H1 (cell line): ENCODE measurements around the gene METTL9. TPM values are rescaled to one million over a fixed set of nuclear protein-coding genes. Genes with fewer than 3 reads are reported as not detected.

Experiments used
- CTCF ChIA-PET: fragments of 300-600 bp; sonication (Branson Sonifier 250); formaldehyde crosslinking; loops from one replicate; lab custom pipeline; 2021; ENCODE audit not compliant: partially characterized antibody; lab: Charles Lee
- POLR2A ChIA-PET: fragments of 300-600 bp; sonication (Branson Sonifier 250); formaldehyde crosslinking; loops from one replicate; lab custom pipeline; 2021; ENCODE audit warnings: inconsistent platforms; ENCODE audit not compliant: partially characterized antibody; lab: Charles Lee
- DNase-seq, 2 experiments: peaks; one replicate each; pipeline versions ENCODE4 v3.0.0 to v3.0.0-alpha.2; 2010 to 2022; ENCODE audit warnings: low spot score in 2 of 2, low read depth in 1 of 2, mixed read lengths in 1 of 2
- FAIRE-seq: peaks from 2 replicates; lab custom pipeline; 2011; peaks lifted over from hg19 to GRCh38; lab: Jason Lieb, UNC
- H2AFZ ChIP-seq: 2 replicates; pipeline ENCODE4 v1.8.1; 2012; ENCODE audit warnings: low read length, inconsistent platforms
- H2AK5ac ChIP-seq: 2 replicates; pipeline ENCODE4 v1.6.1; 2013; ENCODE audit warnings: low read depth, low read length
- H2BK120ac ChIP-seq: replicated peaks from 2 replicates; pipeline ENCODE3; 2013; ENCODE audit warnings: low read depth, low read length, inconsistent platforms
- H2BK12ac ChIP-seq: 2 replicates; pipeline ENCODE4 v1.6.1; 2013; ENCODE audit warnings: low read depth, low read length
- H2BK15ac ChIP-seq: 2 replicates; pipeline ENCODE4 v1.6.1; 2013; ENCODE audit warnings: low read length
- H2BK20ac ChIP-seq: 2 replicates; pipeline ENCODE4 v1.6.1; 2013; ENCODE audit warnings: low read length
- H2BK5ac ChIP-seq: 2 replicates; pipeline ENCODE4 v1.6.1; 2013; ENCODE audit warnings: low read depth, low read length
- H3K14ac ChIP-seq: 2 replicates; pipeline ENCODE4 v1.6.1; 2013; ENCODE audit warnings: inconsistent platforms; ENCODE audit not compliant: insufficient read length
- H3K18ac ChIP-seq: 2 replicates; pipeline ENCODE4 v1.6.1; 2013; ENCODE audit warnings: low read length; ENCODE audit errors: extremely low read depth
- H3K23ac ChIP-seq: 2 replicates; pipeline ENCODE4 v1.6.1; 2013; ENCODE audit warnings: inconsistent platforms; ENCODE audit not compliant: insufficient read length
- H3K23me2 ChIP-seq: 2 replicates; pipeline ENCODE4 v1.6.1; 2013; ENCODE audit warnings: low read depth, low read length
- H3K27ac ChIP-seq: 2 replicates; pipeline ENCODE4 v1.6.1; 2011; ENCODE audit warnings: low read depth, low read length, inconsistent platforms
- H3K27me3 ChIP-seq, 4 experiments: replicated peaks in 1 of 4; 1 replicate in 1 of 4; 2 replicates in 3 of 4; pipeline versions ENCODE4 v1.6.1 to v1.8.1; 2011 to 2013; ENCODE audit warnings: low read length in 3 of 4, mild to moderate bottlenecking in 3 of 4, inconsistent platforms in 2 of 4, mixed read lengths in 2 of 4, moderate library complexity in 1 of 4; ENCODE audit not compliant: control insufficient read depth in 3 of 4, insufficient read depth in 3 of 4; ENCODE audit errors: extremely low read depth in 1 of 4
- H3K36me3 ChIP-seq, 4 experiments: 2 replicates each; pipeline versions ENCODE4 v1.6.1 to v1.8.1; 2011 to 2013; ENCODE audit warnings: mild to moderate bottlenecking in 4 of 4, low read length in 3 of 4, moderate library complexity in 2 of 4, control low read depth in 1 of 4, inconsistent platforms in 1 of 4; ENCODE audit not compliant: insufficient read depth in 4 of 4, control insufficient read depth in 2 of 4
- H3K4ac ChIP-seq: replicated peaks from 2 replicates; pipeline ENCODE3; 2013; ENCODE audit warnings: low read length, low read depth, mixed read lengths, inconsistent platforms; ENCODE audit not compliant: insufficient read length
- H3K4me1 ChIP-seq, 4 experiments: replicated peaks in 1 of 4; 1 replicate in 1 of 4; 2 replicates in 3 of 4; pipeline versions ENCODE4 v1.6.1 to v1.8.1; 2011 to 2013; ENCODE audit warnings: low read length in 3 of 4, inconsistent platforms in 2 of 4, mixed read lengths in 1 of 4; ENCODE audit not compliant: insufficient read depth in 4 of 4, control insufficient read depth in 3 of 4
- H3K4me2 ChIP-seq, 2 experiments: 2 replicates each; pipeline versions ENCODE4 v1.6.1 to v1.8.1; 2011 to 2013; ENCODE audit warnings: low read depth in 2 of 2, low read length in 2 of 2, control low read depth in 1 of 2, inconsistent platforms in 1 of 2, mild to moderate bottlenecking in 1 of 2; ENCODE audit not compliant: insufficient read depth in 1 of 2
- H3K4me3 ChIP-seq, 4 experiments: fragments of 200-600, 300-600 bp in 1 of 4; sonication (generic), shearing (Covaris generic), sonication (Bioruptor Twin) in 1 of 4; 2 replicates each; pipeline versions ENCODE4 v1.5.1 to v1.8.1; 2011 to 2016; ENCODE audit warnings: low read length in 4 of 4, low read depth in 3 of 4, control low read depth in 2 of 4, inconsistent platforms in 2 of 4, mild to moderate bottlenecking in 2 of 4, mixed read lengths in 1 of 4, moderate library complexity in 1 of 4; ENCODE audit not compliant: insufficient read depth in 2 of 4; ENCODE audit errors: extremely low read depth in 1 of 4
- H3K56ac ChIP-seq: replicated peaks from 2 replicates; pipeline ENCODE3; 2013; ENCODE audit warnings: low read depth, mild to moderate bottlenecking, mixed read lengths, low read length, inconsistent platforms; ENCODE audit not compliant: insufficient read length
- H3K79me1 ChIP-seq: 2 replicates; pipeline ENCODE4 v1.6.1; 2013; ENCODE audit warnings: low read depth, low read length, control low read depth
- H3K79me2 ChIP-seq, 2 experiments: 2 replicates each; pipeline versions ENCODE4 v1.6.1 to v1.8.1; 2012 to 2013; ENCODE audit warnings: low read length in 2 of 2, mild to moderate bottlenecking in 2 of 2, inconsistent platforms in 1 of 2; ENCODE audit not compliant: insufficient read depth in 2 of 2, control insufficient read depth in 1 of 2
- H3K9ac ChIP-seq, 4 experiments: replicated peaks in 1 of 4; 1 replicate in 1 of 4; 2 replicates in 3 of 4; pipeline versions ENCODE4 v1.6.1 to v1.8.1; 2011 to 2013; ENCODE audit warnings: low read depth in 3 of 4, low read length in 3 of 4, control low read depth in 2 of 4, mild to moderate bottlenecking in 2 of 4, moderate library complexity in 2 of 4, inconsistent platforms in 1 of 4; ENCODE audit errors: extremely low read depth in 1 of 4
- H3K9me3 ChIP-seq, 2 experiments: 2 replicates each; pipeline versions ENCODE4 v1.6.1 to v1.8.1; 2012 to 2013; ENCODE audit warnings: mild to moderate bottlenecking in 2 of 2, moderate library complexity in 2 of 2, control low read depth in 1 of 2, inconsistent platforms in 1 of 2, low read depth in 1 of 2, low read length in 1 of 2, mixed read lengths in 1 of 2; ENCODE audit not compliant: insufficient read depth in 2 of 2
- H4K20me1 ChIP-seq, 2 experiments: replicated peaks in 1 of 2; 2 replicates each; pipeline versions ENCODE3 to v1.8.1; 2011 to 2013; ENCODE audit warnings: inconsistent platforms in 2 of 2, low read length in 2 of 2, mild to moderate bottlenecking in 1 of 2; ENCODE audit not compliant: insufficient read depth in 2 of 2, control insufficient read depth in 1 of 2
- H4K5ac ChIP-seq: 2 replicates; pipeline ENCODE4 v1.6.1; 2013; ENCODE audit warnings: low read length, low read depth, mixed read lengths, inconsistent platforms; ENCODE audit not compliant: insufficient read length
- H4K8ac ChIP-seq: 2 replicates; pipeline ENCODE4 v1.8.0; 2013; ENCODE audit warnings: mild to moderate bottlenecking, moderate library complexity, low read length, inconsistent platforms; ENCODE audit not compliant: insufficient read depth; ENCODE audit errors: extremely low read depth
- H4K91ac ChIP-seq: replicated peaks from 2 replicates; pipeline ENCODE3; 2013; ENCODE audit warnings: low read length, mixed read lengths, inconsistent platforms; ENCODE audit not compliant: insufficient read length
- BRCA1 ChIP-seq: IDR thresholded peaks from 2 replicates; pipeline ENCODE4 v1.6.1; 2012; ENCODE audit warnings: low read depth, low read length, improper control_type of control experiment
- CBX8 ChIP-seq: fragments of 300-800, 300-1000 bp; sonication (generic); IDR thresholded peaks from 2 replicates; pipeline ENCODE4 v1.7.1; 2016; ENCODE audit warnings: low read depth, low read length, borderline replicate concordance
- GTF2F1 ChIP-seq: IDR thresholded peaks from 2 replicates; pipeline ENCODE4 v1.6.1; 2012; ENCODE audit warnings: low read depth, low read length, improper control_type of control experiment, borderline replicate concordance
- JUND ChIP-seq: IDR thresholded peaks from 2 replicates; pipeline ENCODE4 v1.6.1; 2011; ENCODE audit warnings: mild to moderate bottlenecking, improper control_type of control experiment, low read length
- KDM5A ChIP-seq: fragments of 200-600 bp; IDR thresholded peaks from 2 replicates; pipeline ENCODE4 v1.7.1; 2012; ENCODE audit warnings: mild to moderate bottlenecking, low read length, inconsistent platforms, mixed read lengths
- PHF8 ChIP-seq: fragments of 200-600 bp; sonication (generic); conservative IDR thresholded peaks from 2 replicates; pipeline ENCODE4 v1.7.1; 2012; ENCODE audit warnings: low read depth, mild to moderate bottlenecking, inconsistent platforms, low read length, moderate library complexity
- RBBP5 ChIP-seq: IDR thresholded peaks from 2 replicates; pipeline ENCODE4 v1.7.1; 2012; ENCODE audit warnings: low read depth, mild to moderate bottlenecking, inconsistent platforms, low read length, moderate library complexity, borderline replicate concordance
- RNF2 ChIP-seq: fragments of 200-900, 300-1000 bp; sonication (generic); IDR thresholded peaks from 2 replicates; pipeline ENCODE4 v1.7.1; 2016; ENCODE audit warnings: borderline replicate concordance, low read depth, mild to moderate bottlenecking, antibody characterized with exemption, low read length; ENCODE audit not compliant: poor library complexity, severe bottlenecking; ENCODE audit errors: missing control alignments
- SIN3A ChIP-seq, 2 experiments: IDR thresholded peaks in 1 of 2; conservative IDR thresholded peaks in 1 of 2; 2 replicates each; pipeline ENCODE4 v1.6.1; 2011 to 2012; ENCODE audit warnings: low read length in 2 of 2, improper control_type of control experiment in 1 of 2, low read depth in 1 of 2, mild to moderate bottlenecking in 1 of 2
- SP4 ChIP-seq: IDR thresholded peaks from 2 replicates; pipeline ENCODE4 v1.6.1; 2012; ENCODE audit warnings: low read length, inconsistent platforms
- SRF ChIP-seq: IDR thresholded peaks from 2 replicates; pipeline ENCODE4 v1.6.1; 2011; ENCODE audit warnings: mild to moderate bottlenecking, low read depth, low read length, moderate library complexity
- TCF12 ChIP-seq: IDR thresholded peaks from 2 replicates; pipeline ENCODE4 v1.6.1; 2011; ENCODE audit warnings: low read depth, mild to moderate bottlenecking, low read length
- WGBS, 2 experiments: shearing (Covaris generic) in 1 of 2; methylation state at CpG; one replicate each; pipeline versions ENCODE4 v1.1.6 to v1.1.7; 2013 to 2015; ENCODE audit warnings: low lambda C conversion rate in 2 of 2, mixed read lengths in 2 of 2, inconsistent platforms in 1 of 2, low coverage in 1 of 2, missing lambda C conversion rate in 1 of 2; ENCODE audit not compliant: insufficient replicate concordance in 2 of 2, insufficient coverage in 1 of 2, insufficient read length in 1 of 2; ENCODE audit errors: extremely low coverage in 1 of 2, missing lambda C conversion rate in 1 of 2; 5-methylcytosine and 5-hydroxymethylcytosine counted together
- polyA plus RNA-seq, 7 experiments: library from polyadenylated mRNA; depleted of rRNA in 3 of 7; stranded (reverse) in 5 of 7; unstranded in 2 of 7; fragments of >200 nt in 5 of 7; fragments of 200-250 nt in 2 of 7; gene quantifications; 1 replicate in 5 of 7; 2 replicates in 1 of 7; 4 replicates in 1 of 7; pipeline versions ENCODE4 v1.2.1 to v1.2.3, GENCODE V29; 2011 to 2013; ENCODE audit warnings: missing spikeins in 2 of 7, mixed read lengths in 2 of 7
- total RNA-seq: library from RNA; stranded (reverse); fragmentation: NEBNext Ultra II Directional; extraction: Animal tissue kit (Norgen Biotek cat#: 25700); gene quantifications from 2 replicates; pipeline ENCODE4 v1.2.1, GENCODE V29; 2021

The METTL9 gene
- total and polyA plus RNA-seq, 2 of the 8 experiments (the other 6 are each of a cell fraction or from before 2014, with no cell fraction given): 45.4 to 112 TPM

- H2BK12ac ChIP-seq: no peak overlapping the region
- H4K8ac ChIP-seq: no peak overlapping the region
- FAIRE-seq: no peak
- H3K4me1 ChIP-seq: no peaks in the 10 kb centered on the region
- no peak overlapping the region for H4K5ac ChIP-seq
- H2AK5ac ChIP-seq: no peak overlapping the region
- ChIA-PET POLR2A (no interaction called here), CTCF (interaction anchor here (1.4 kb wide), 1 partner anchor 12 kb away, joined by 3 read pairs; no protein-coding TSS in a partner anchor)
- H3K79me1 ChIP-seq: no peaks in the 10 kb centered on the region
- no peak overlapping the region for H3K56ac ChIP-seq
- no peak overlapping the region for H3K23ac ChIP-seq
- whole genome bisulfite sequencing, 2 experiments: 95% methylated on average over 5 of the region's 5 CpGs; no CpG with 5 or more reads in 1 of the 2 experiments
- H3K4me2 ChIP-seq: no peak overlapping the region
- H2AFZ ChIP-seq: no peak overlapping the region
- H3K36me3 ChIP-seq: peaks cover 0 to 15% (median 2%) of the 10 kb centered on the region in 4 experiments; a peak in 4 of 8 replicates
- H3K23me2 ChIP-seq: no peaks in the 10 kb centered on the region
- no peak overlapping the region for H2BK20ac ChIP-seq
- peaks cover 0 to 6% of the 10 kb centered on the region in 2 experiments; a peak in 1 of 4 replicates for H3K9me3 ChIP-seq
- H3K27me3 ChIP-seq: no peaks in the 10 kb centered on the region
- H2BK5ac ChIP-seq: no peak overlapping the region
- no peak overlapping the region for H2BK15ac ChIP-seq
- no peaks in the 10 kb centered on the region for H4K20me1 ChIP-seq
- no peaks in the 10 kb centered on the region; a peak in 1 of 4 replicates for H3K79me2 ChIP-seq
- H3K9ac ChIP-seq: no peak overlapping the region
- H3K14ac ChIP-seq: no peak overlapping the region
- no peak overlapping the region for H2BK120ac ChIP-seq
- H3K4ac ChIP-seq: no peak overlapping the region
- H3K27ac ChIP-seq: no peak overlapping the region
- DNase-seq: no peak
- no peak overlapping the region for H3K18ac ChIP-seq
- no peak overlapping the region for H3K4me3 ChIP-seq
- H4K91ac ChIP-seq: no peak overlapping the region
- no peak for TF ChIP-seq JUND
- no peak for TF ChIP-seq RBBP5
- no peak for TF ChIP-seq PHF8
- no peak for TF ChIP-seq SRF
- TF ChIP-seq KDM5A: no peak
- TF ChIP-seq TCF12: no peak
- TF ChIP-seq CBX8: no peak
- no peak for TF ChIP-seq BRCA1
- no peak for TF ChIP-seq SP4
- no peak for TF ChIP-seq RNF2
- no peak for TF ChIP-seq GTF2F1
- TF ChIP-seq SIN3A (conservative IDR thresholded peaks at IDR 0.05 in 1 of 2, IDR thresholded peaks at IDR 0.05 in 1 of 2; ENCODE audit: low read depth in 1 of 2, low read length in 2 of 2): no peak
Measured at GRCh38 chr16:21634216-21634615, 34.8 kb downstream of the METTL9 start.
